GM12878 (cell line): ENCODE results near the gene HNRNPH3. TPM values are rescaled to one million over a fixed set of nuclear protein-coding genes. Genes with fewer than 3 reads are reported as not detected.

Source experiments
- ATAC-seq: fragments of 200-7000 bp; cut with Tn5 transposase; 3 replicates; pipeline ENCODE4 v1.9.1; 2020; ENCODE audit warnings: mild to moderate bottlenecking, moderate library complexity
- BruUV-seq: library from RNA; stranded (reverse); fragments of 400-500 nt; replicated peaks from 2 replicates; lab custom pipeline; 2021; lab: Mats Ljungman, UMichigan
- CTCF ChIA-PET: fragments of 300-600 bp; sonication (Branson Sonifier 250); formaldehyde crosslinking; extraction: SDS; loops from one replicate; lab custom pipeline; 2021; ENCODE audit warnings: inconsistent platforms; lab: Yijun Ruan, JAX
- POLR2A ChIA-PET: fragments of 350-600 bp; formaldehyde crosslinking; extraction: SDS; loops from one replicate; lab custom pipeline; 2021; ENCODE audit warnings: inconsistent platforms; lab: Charles Lee
- RAD21 ChIA-PET: fragments of 300-600 bp; sonication (Branson Sonifier 250); formaldehyde crosslinking; loops from one replicate; lab custom pipeline; 2023; ENCODE audit warnings: antibody characterized with exemption; ENCODE audit not compliant: unreplicated experiment; lab: Charles Lee
- SMC1A ChIA-PET: fragments of 300-600 bp; sonication (Branson Sonifier 250); formaldehyde crosslinking; loops from one replicate; lab custom pipeline; 2023; ENCODE audit not compliant: unreplicated experiment, uncharacterized antibody; lab: Charles Lee
- DNase-seq: peaks from one replicate; pipeline ENCODE4 v3.0.0-alpha.2; 2011; ENCODE audit warnings: low read depth, low spot score
- FAIRE-seq: peaks from 3 replicates; lab custom pipeline; 2011; peaks lifted over from hg19 to GRCh38; lab: Jason Lieb, UNC
- H2AFZ ChIP-seq: 2 replicates; pipeline ENCODE4 v1.6.0; 2011; ENCODE audit warnings: low read depth, low read length, control low read depth; ENCODE audit not compliant: control insufficient read depth
- H3K27ac ChIP-seq: 2 replicates; pipeline ENCODE4 v1.5.1; 2011; ENCODE audit warnings: control low read depth; ENCODE audit not compliant: control insufficient read depth, insufficient read depth
- H3K27me3 ChIP-seq, 2 experiments: replicated peaks in 1 of 2; 2 replicates each; pipeline versions ENCODE4 v1.6.0 to v1.6.1; 2011; ENCODE audit warnings: low read length in 1 of 2; ENCODE audit not compliant: control insufficient read depth in 2 of 2, insufficient read depth in 2 of 2
- H3K36me3 ChIP-seq, 2 experiments: 2 replicates each; pipeline ENCODE4 v1.5.1; 2011; ENCODE audit warnings: low read length in 1 of 2; ENCODE audit not compliant: control insufficient read depth in 2 of 2, insufficient read depth in 2 of 2
- H3K4me1 ChIP-seq: 2 replicates; pipeline ENCODE4 v1.6.1; 2011; ENCODE audit warnings: mild to moderate bottlenecking, low read length, moderate library complexity, mixed read lengths; ENCODE audit not compliant: control insufficient read depth, insufficient read depth
- H3K4me2 ChIP-seq: 2 replicates; pipeline ENCODE4 v1.6.0; 2011; ENCODE audit warnings: control low read depth; ENCODE audit not compliant: control insufficient read depth, insufficient read depth
- H3K4me3 ChIP-seq: fragments of 200-600 bp; sonication (generic); 2 replicates; pipeline ENCODE4 v1.5.1; 2016
- H3K79me2 ChIP-seq: 2 replicates; pipeline ENCODE4 v1.6.0; 2011; ENCODE audit warnings: low read length; ENCODE audit not compliant: control insufficient read depth, insufficient read depth
- H3K9ac ChIP-seq: 2 replicates; pipeline ENCODE4 v1.8.0; 2011; ENCODE audit warnings: low read length, control low read depth, mixed read lengths; ENCODE audit not compliant: control insufficient read depth, insufficient read depth
- H3K9me3 ChIP-seq: replicated peaks from 3 replicates; pipeline ENCODE4 v1.5.1; 2011; ENCODE audit warnings: mild to moderate bottlenecking, low read length; ENCODE audit not compliant: control insufficient read depth, insufficient read depth
- H4K20me1 ChIP-seq: 2 replicates; pipeline ENCODE4 v1.6.0; 2011; ENCODE audit not compliant: control insufficient read depth, insufficient read depth
- ATF3 ChIP-seq: IDR thresholded peaks from 2 replicates; pipeline ENCODE4 v1.6.1; 2011; ENCODE audit warnings: low read depth, mild to moderate bottlenecking, low read length, moderate library complexity, borderline replicate concordance; ENCODE audit errors: extremely low read depth
- BCLAF1 ChIP-seq: fragments of 450-650 bp; IDR thresholded peaks from 2 replicates; pipeline ENCODE4 v1.6.1; 2017; ENCODE audit warnings: antibody characterized with exemption, mild to moderate bottlenecking, moderate library complexity
- EGR1 ChIP-seq, 2 experiments: IDR thresholded peaks; 1 replicate in 1 of 2; 2 replicates in 1 of 2; pipeline ENCODE4 v1.6.1; 2011 to 2012; ENCODE audit warnings: low read depth in 2 of 2, low read length in 2 of 2, borderline replicate concordance in 1 of 2, mild to moderate bottlenecking in 1 of 2, moderate library complexity in 1 of 2
- GABPA ChIP-seq: IDR thresholded peaks from 2 replicates; pipeline ENCODE4 v1.6.1; 2014; ENCODE audit warnings: antibody characterized with exemption, low read depth, mild to moderate bottlenecking, inconsistent platforms
- HDGF ChIP-seq: fragments of 450-650 bp; IDR thresholded peaks from 2 replicates; pipeline ENCODE4 v1.6.1; 2016; ENCODE audit warnings: antibody characterized with exemption
- KDM1A ChIP-seq: fragments of 200-600 bp; sonication (generic); IDR thresholded peaks from 2 replicates; pipeline ENCODE4 v1.6.1; 2016; ENCODE audit warnings: borderline replicate concordance
- MEF2B ChIP-seq: fragments of 450-650 bp; IDR thresholded peaks from 2 replicates; pipeline ENCODE4 v1.6.1; 2018; ENCODE audit warnings: mild to moderate bottlenecking, moderate library complexity; ENCODE audit not compliant: partially characterized antibody, poor library complexity, severe bottlenecking
- NR2C1 ChIP-seq: fragments of 450-650 bp; IDR thresholded peaks from 2 replicates; pipeline ENCODE4 v1.6.1; 2017; ENCODE audit warnings: antibody characterized with exemption, mild to moderate bottlenecking, moderate library complexity
- REST ChIP-seq: IDR thresholded peaks from 2 replicates; pipeline ENCODE4 v1.6.1; 2012; ENCODE audit warnings: mild to moderate bottlenecking, low read depth, low read length
- SIX5 ChIP-seq: IDR thresholded peaks from 2 replicates; pipeline ENCODE4 v1.6.1; 2011; ENCODE audit warnings: mild to moderate bottlenecking, low read depth, low read length, moderate library complexity; ENCODE audit not compliant: severe bottlenecking
- SP1 ChIP-seq: IDR thresholded peaks from one replicate; pipeline ENCODE4 v1.6.1; 2011; ENCODE audit warnings: low read depth, low read length
- STAT3 ChIP-seq: IDR thresholded peaks from 2 replicates; pipeline ENCODE4 v1.6.1; 2011; ENCODE audit warnings: low read depth, low read length, improper control_type of control experiment
- TAF1 ChIP-seq: IDR thresholded peaks from 2 replicates; pipeline ENCODE4 v1.6.1; 2011; ENCODE audit warnings: mild to moderate bottlenecking, low read depth, low read length, borderline replicate concordance
- TCF7 ChIP-seq: IDR thresholded peaks from 2 replicates; pipeline ENCODE4 v1.6.1; 2014; ENCODE audit warnings: antibody characterized with exemption, borderline replicate concordance
- WGBS: methylation state at CpG from one replicate; pipeline ENCODE4 v1.1.6; 2016; ENCODE audit warnings: low lambda C conversion rate; ENCODE audit not compliant: insufficient replicate concordance, insufficient coverage; ENCODE audit errors: missing lambda C conversion rate; 5-methylcytosine and 5-hydroxymethylcytosine counted together
- in situ Hi-C: fragments of 300-500 bp; cut with MboI; formaldehyde crosslinking; loops from 9 replicates; pipeline ENCODE4 v1.14.3; 2018; ENCODE audit warnings: mixed read lengths
- intact Hi-C: fragments of 100-400 bp; cut with micrococcal nuclease; formaldehyde crosslinking; loops from one replicate; pipeline ENCODE4 v1.14.2; 2022; ENCODE audit not compliant: unreplicated experiment
- polyA plus RNA-seq, 11 experiments: library from polyadenylated mRNA; depleted of rRNA in 4 of 11; unstranded in 6 of 11; stranded (reverse) in 5 of 11; fragments of >200 nt; fragmentation: Nextera tagmentation in 4 of 11; fragmentation: Illumina TruSeq in 1 of 11; extraction: Ambion mirVana in 4 of 11; extraction: Trizol in 1 of 11; gene quantifications; 1 replicate in 1 of 11; 2 replicates in 10 of 11; pipeline versions ENCODE4 v1.2.1 to v1.2.3, GENCODE V29; 2011 to 2016; ENCODE audit warnings: inconsistent platforms in 2 of 11, missing spikeins in 2 of 11, low read depth in 1 of 11
- total RNA-seq, 4 experiments: library from RNA; depleted of rRNA in 3 of 4; stranded (reverse); fragments of >200 nt in 3 of 4; fragmentation: Illumina TruSeq in 1 of 4; extraction: Trizol in 1 of 4; gene quantifications; 2 replicates each; pipeline versions ENCODE4 v1.2.1 to v1.2.3, GENCODE V29; 2013 to 2021

The HNRNPH3 gene
- total and polyA plus RNA-seq, 10 of the 15 experiments (the other 5 are each of a cell fraction or from before 2014, with no cell fraction given), result 20.1 to 292 (median 121) TPM

DNA sequence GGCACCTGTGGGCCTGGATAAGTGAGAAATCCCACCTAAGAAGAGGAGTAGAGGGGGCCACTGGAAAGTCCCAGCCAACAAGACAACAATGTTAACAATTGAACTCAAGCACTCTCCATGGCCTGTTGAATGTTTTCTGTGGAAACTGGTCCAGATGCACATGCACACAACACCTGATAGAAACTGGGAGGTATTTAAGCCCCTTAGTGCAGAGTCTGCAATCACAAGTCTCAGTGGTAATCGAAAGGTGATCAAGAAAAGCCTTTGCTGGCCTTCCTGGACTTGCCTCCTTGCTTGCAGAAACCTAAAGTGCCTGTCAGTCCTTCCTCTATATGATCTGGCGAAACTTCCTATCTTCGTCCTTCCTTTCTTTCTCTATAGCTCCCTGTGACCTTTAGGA is 30.6 kb upstream of the HNRNPH3 start (continued):
- TF ChIP-seq SIX5 (no peak), MEF2B (no peak), HDGF (no peak), SP1 (no peak), KDM1A (no peak), ATF3 (no peak)
- TF ChIP-seq, all 136 proteins: peak for 0

DNA sequence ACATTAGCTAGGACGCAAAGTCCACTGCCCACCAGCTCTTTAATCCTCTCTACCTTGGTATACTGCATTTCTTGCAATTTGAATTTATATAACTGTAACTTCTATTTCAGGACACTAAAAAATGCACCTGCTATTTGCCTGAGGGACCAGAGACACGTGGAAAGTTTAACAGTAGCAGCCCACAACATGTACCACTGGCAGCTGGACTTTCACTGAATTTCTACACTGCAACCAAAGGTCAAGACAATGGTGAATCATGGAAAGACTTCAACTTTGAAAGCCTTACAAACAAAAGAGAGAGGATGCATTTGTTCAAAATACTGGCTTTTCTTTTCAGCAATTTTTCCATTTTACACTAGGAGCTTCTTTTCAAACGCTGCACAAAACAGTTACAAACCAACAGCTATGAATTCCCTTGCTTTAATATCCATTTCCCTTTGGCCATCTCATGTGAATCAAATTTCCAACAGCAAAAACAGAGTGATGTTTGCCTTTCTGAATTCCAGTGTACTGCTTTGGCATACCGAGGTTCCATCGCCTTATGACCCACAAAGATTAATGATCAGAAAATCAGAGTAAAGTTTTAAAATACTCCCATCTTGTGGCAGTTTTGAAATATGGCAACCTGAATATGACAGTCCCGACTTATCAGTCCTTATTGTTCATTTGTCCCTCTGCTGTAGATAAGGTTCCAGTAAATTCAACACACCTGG is 29.9 kb upstream of the HNRNPH3 start:
- no peak overlapping the region for H3K9ac ChIP-seq
- no peaks in the 10 kb centered on the region for H3K79me2 ChIP-seq
- H2AFZ ChIP-seq, result peak overlapping the region; percentile 13; the same call in 1 of the 2 replicates
- FAIRE-seq (peak; percentile 23), ATAC-seq (peak; percentile 84), DNase-seq (peak; percentile 41)
- in situ Hi-C loops (loop anchor here (5.0 kb wide), 1 partner anchor 450 kb away; no protein-coding TSS in a partner anchor), intact Hi-C loops (loop anchor here (1.0 to 5.0 kb wide), 5 partner anchors 90 to 514 kb away; no protein-coding TSS in a partner anchor)
- no peaks in the 10 kb centered on the region for H3K27me3 ChIP-seq
- POLR2A ChIA-PET, result interaction anchor here (0.6 to 1.4 kb wide), 4 partner anchors 12 to 93 kb away, joined by 3 to 6 read pairs (median 3); no protein-coding TSS in a partner anchor
- WGBS, result 38% methylated on average over 6 of the region's 6 CpGs
- SMC1A ChIA-PET, result interaction anchor here (0.8 to 6.1 kb wide), 36 partner anchors 9 to 605 kb away, joined by 3 to 159 read pairs (median 4); partner anchors contain the start of genes ATOH7, CTNNA3, HNRNPH3 and MYPN
- no peak overlapping the region for H3K4me2 ChIP-seq
- no peaks in the 10 kb centered on the region for H3K9me3 ChIP-seq
- no peak overlapping the region for H3K4me3 ChIP-seq
- H3K27ac ChIP-seq, result no peak overlapping the region
- H3K36me3 ChIP-seq, result no peaks in the 10 kb centered on the region
- no peaks in the 10 kb centered on the region for H4K20me1 ChIP-seq
- no TSS peak for BruUV-seq
- CTCF ChIA-PET, result interaction anchor here (0.6 to 6.5 kb wide), 62 partner anchors 9 to 900 kb away, joined by 3 to 267 read pairs (median 4); partner anchors contain the start of genes HNRNPH3 and PBLD
- RAD21 ChIA-PET, result interaction anchor here (0.8 to 7.0 kb wide), 20 partner anchors 12 to 514 kb away, joined by 3 to 160 read pairs (median 4); partner anchors contain the start of genes HNRNPH3 and PBLD
- H3K4me1 ChIP-seq, result peaks cover 16% of the 10 kb centered on the region
- TF ChIP-seq TCF7, result no peak
- TF ChIP-seq GABPA, result no peak
- TF ChIP-seq REST, result no peak
- no peak for TF ChIP-seq EGR1 (IDR thresholded peaks at IDR 0.05; ENCODE audit: borderline replicate concordance in 1 of 2, low read depth in 2 of 2, low read length in 2 of 2)
- TF ChIP-seq BCLAF1, result no peak
- no peak for TF ChIP-seq STAT3
- 0 out of 2 replicates have a peak, but pooled peaks have one; percentile 9 for TF ChIP-seq NR2C1
- TF ChIP-seq TAF1, result no peak
